ENCODE data around the gene C1QL2.

DNA sequence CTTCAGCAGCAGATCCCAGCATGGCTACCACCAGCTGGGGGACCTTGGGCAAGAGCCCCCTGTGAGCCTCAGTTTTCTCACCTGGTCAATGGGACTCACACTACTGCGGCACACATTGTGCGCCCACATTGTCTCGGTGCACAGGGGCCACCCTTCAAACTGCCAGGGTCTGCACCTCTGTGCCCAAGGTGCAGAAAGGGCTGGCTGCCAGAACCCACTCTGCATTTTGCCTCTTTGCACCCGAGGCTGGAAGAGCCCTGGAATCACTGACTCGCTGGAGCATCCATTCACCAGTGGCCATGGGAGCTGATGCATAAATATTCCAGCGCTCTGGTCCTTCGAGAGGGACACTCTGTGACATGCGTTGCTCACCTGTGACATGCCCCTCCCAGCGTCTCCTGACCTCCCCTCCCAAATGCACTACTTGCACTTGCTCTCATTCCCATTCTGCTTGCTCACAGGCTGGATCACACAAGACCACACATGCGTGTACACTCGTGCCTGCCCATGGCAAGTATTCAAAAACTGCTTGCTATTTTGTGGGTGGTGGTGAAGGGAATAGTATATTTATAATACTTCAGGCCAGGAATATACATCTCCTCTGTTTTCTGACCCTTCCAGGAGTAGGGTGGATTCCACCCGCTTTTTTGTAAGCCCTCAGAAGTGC is 18.8 kb upstream of the C1QL2 start:
- TF ChIP-seq POLR2A (IDR thresholded peaks at IDR 0.05; ENCODE audit: low read depth, low read length) (no peak), POLR2AphosphoS5 (IDR thresholded peaks at IDR 0.05; ENCODE audit: low read depth, low read length) (no peak)

All from GM12892 (cell line).